Upper lobe of left lung (tissue), 4 donors: Measurements from ENCODE around the gene RBMS1.

ENCODE experiments used
- POLR2A ChIP-seq, 4 donors: fragments of 450-650 bp; IDR thresholded peaks; one replicate each; pipeline ENCODE4 v1.5.1; 2016 to 2017; ENCODE audit warnings: antibody characterized with exemption in 4 of 4, mild to moderate bottlenecking in 2 of 4
- TF ChIP-seq, protein P1 (sequence below), 6 experiments: fragments of 450-650 bp in 4 of 6; fragments of 200-600 bp in 2 of 6; sonication (generic) in 2 of 6; IDR thresholded peaks; one replicate each; pipeline ENCODE4 v1.5.1; 2016 to 2019; ENCODE audit warnings: antibody characterized with exemption in 6 of 6

DNA sequence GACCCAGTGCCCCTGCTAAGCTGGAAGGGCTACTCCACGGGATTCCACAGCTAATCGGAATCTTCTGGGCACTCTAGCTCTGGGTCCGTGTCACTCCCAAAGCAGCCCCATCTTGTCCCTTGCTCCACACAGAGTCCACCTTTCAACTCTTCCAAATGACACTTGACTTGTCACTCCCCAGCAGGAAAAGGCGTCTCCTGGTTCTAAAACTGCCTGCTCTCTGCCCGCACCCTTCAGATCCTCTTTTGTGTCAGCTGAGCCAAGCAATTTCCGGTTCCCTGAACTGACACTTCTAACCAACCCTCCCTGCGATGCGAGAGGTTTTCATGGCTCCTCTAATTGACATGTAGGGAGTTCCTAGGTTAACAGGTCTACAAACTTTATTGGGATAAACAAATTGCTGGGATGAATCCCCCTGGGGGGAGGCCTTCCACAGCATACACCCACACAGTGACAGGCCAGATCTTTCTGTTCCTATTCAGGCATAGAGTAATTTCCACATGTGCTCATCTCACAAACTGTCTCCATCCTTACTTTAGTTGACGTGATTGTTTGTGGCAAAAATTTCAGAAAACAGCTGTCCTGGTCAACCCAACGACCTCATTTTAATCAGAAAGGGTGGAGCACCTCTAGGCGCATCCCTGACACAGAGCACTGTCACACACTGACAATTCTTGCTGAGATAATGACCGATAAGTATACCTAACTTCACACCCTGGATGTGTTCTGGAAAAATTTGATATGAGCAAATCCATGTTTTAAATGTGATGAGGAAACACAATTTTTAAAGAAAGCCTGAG lies 104.9 kb downstream of the RBMS1 start:
- TF ChIP-seq, protein P1, sequence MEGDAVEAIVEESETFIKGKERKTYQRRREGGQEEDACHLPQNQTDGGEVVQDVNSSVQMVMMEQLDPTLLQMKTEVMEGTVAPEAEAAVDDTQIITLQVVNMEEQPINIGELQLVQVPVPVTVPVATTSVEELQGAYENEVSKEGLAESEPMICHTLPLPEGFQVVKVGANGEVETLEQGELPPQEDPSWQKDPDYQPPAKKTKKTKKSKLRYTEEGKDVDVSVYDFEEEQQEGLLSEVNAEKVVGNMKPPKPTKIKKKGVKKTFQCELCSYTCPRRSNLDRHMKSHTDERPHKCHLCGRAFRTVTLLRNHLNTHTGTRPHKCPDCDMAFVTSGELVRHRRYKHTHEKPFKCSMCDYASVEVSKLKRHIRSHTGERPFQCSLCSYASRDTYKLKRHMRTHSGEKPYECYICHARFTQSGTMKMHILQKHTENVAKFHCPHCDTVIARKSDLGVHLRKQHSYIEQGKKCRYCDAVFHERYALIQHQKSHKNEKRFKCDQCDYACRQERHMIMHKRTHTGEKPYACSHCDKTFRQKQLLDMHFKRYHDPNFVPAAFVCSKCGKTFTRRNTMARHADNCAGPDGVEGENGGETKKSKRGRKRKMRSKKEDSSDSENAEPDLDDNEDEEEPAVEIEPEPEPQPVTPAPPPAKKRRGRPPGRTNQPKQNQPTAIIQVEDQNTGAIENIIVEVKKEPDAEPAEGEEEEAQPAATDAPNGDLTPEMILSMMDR (IDR thresholded peaks at IDR 0.05) = no peak
- no peak for TF ChIP-seq POLR2A (IDR thresholded peaks at IDR 0.05)
